Measurements from ENCODE around the gene USP37.

Gene USP37

GRCh38 chr2:218568190-218569037 lies at the start of gene USP37, which contains the start of gene CNOT9:
TSS of gene USP37 (minus strand) at chr2:218568351. CDS start at chr2:218558653, 9,698 bp downstream.
TSS of gene CNOT9 (plus strand) at chr2:218568839. CDS start at chr2:218568955, 116 bp downstream.
- H3K4me1 ChIP-seq (ENCODE audit: control insufficient read depth, insufficient read depth, low read length): peaks cover 1% of the 10 kb centered on the region; the same call in 1 of the 2 replicates
- no peaks in the 10 kb centered on the region for H3K9me3 ChIP-seq (ENCODE audit: control insufficient read depth, insufficient read depth, low read length)
- H3K4me3 ChIP-seq (ENCODE audit: low read length): peak within 1 kb of the TSS; percentile 93
- peak; percentile 89 for DNase-seq (ENCODE audit: low read depth, low spot score)
- no CpG with 5 or more reads among the region's 77 CpGs for WGBS (ENCODE audit: insufficient coverage, insufficient read length)
- no peaks in the 10 kb centered on the region for H3K27me3 ChIP-seq (ENCODE audit: control insufficient read depth, insufficient read depth, low read length)
- no peak within 1 kb of the TSS for H3K27ac ChIP-seq (ENCODE audit: low read length)
- H3K36me3 ChIP-seq (ENCODE audit: control insufficient read depth, insufficient read depth, low read length): no peaks in the 10 kb centered on the region

- H3K27ac ChIP-seq (ENCODE audit: low read length): no peak overlapping the region
- no peaks in the 10 kb centered on the region for H3K27me3 ChIP-seq (ENCODE audit: control insufficient read depth, insufficient read depth, low read length)
- H3K4me3 ChIP-seq (ENCODE audit: low read length): no peak overlapping the region
- H3K4me1 ChIP-seq (ENCODE audit: control insufficient read depth, insufficient read depth, low read length): no peaks in the 10 kb centered on the region
- DNase-seq (ENCODE audit: low read depth, low spot score): no peak
- H3K36me3 ChIP-seq (ENCODE audit: control insufficient read depth, insufficient read depth, low read length): no peaks in the 10 kb centered on the region
- WGBS (ENCODE audit: insufficient coverage, insufficient read length): no CpG with 5 or more reads among the region's 6 CpGs
- no peaks in the 10 kb centered on the region for H3K9me3 ChIP-seq (ENCODE audit: control insufficient read depth, insufficient read depth, low read length)
These were observed 47.7 kb upstream of the USP37 start for GRCh38 chr2:218615868-218616315.

DNA sequence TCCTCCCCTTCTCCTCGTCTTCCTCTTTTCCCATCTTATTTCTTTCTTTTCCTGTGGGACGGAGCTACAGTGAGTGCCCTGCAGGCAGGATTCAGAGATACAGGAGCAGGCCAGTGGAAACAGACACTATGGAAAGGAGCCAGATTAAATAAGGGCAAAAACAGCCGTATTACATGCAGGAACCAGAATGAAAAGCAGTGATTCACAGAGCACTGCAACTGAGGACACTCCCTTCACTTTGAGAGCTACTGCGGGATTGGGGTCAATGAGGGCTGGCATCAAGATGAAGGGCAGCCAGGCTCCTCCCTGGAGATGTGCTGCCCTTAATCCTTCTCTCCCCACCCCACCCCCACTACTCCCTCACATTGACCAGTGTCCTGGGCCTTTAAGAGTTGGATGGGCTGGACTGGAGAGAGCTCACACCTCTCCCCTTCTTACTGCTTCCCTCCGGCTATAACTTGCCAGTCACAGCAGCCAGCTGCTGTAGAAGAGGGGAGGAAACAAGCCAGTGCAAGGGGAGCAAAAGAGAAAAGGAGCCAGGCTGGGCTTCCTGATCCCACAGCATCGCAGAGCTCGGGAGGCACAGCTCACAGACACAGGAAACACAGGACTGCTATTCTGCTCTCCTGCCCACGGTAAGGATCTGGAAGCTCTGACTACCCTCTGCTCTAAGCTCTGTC lies 39.4 kb upstream of the USP37 start, which contains the start of gene PLCD4:
Gene PLCD4 (plus strand): TSS at position 464 of the 680 bp plus-strand sequence. CDS start 7,841 bp downstream, outside the sequence.
- no peak for DNase-seq (ENCODE audit: low read depth, low spot score)
- Histone ChIP-seq H3K36me3 (ENCODE audit: control insufficient read depth, insufficient read depth, low read length) (no peaks in the 10 kb centered on the region), H3K4me1 (ENCODE audit: control insufficient read depth, insufficient read depth, low read length) (no peaks in the 10 kb centered on the region), H3K4me3 (ENCODE audit: low read length) (no peak within 1 kb of the TSS), H3K9me3 (ENCODE audit: control insufficient read depth, insufficient read depth, low read length) (no peaks in the 10 kb centered on the region), H3K27ac (ENCODE audit: low read length) (no peak within 1 kb of the TSS), H3K27me3 (ENCODE audit: control insufficient read depth, insufficient read depth, low read length) (no peaks in the 10 kb centered on the region)
- no CpG with 5 or more reads among the region's 8 CpGs for WGBS (ENCODE audit: insufficient coverage, insufficient read length)

GRCh38 chr2:218605432-218605831 lies 37.3 kb upstream of the USP37 start:
- Histone ChIP-seq H3K36me3 (ENCODE audit: control insufficient read depth, insufficient read depth, low read length) (no peaks in the 10 kb centered on the region), H3K27me3 (ENCODE audit: control insufficient read depth, insufficient read depth, low read length) (no peaks in the 10 kb centered on the region), H3K4me1 (ENCODE audit: control insufficient read depth, insufficient read depth, low read length) (no peaks in the 10 kb centered on the region), H3K27ac (ENCODE audit: low read length) (no peak overlapping the region), H3K4me3 (ENCODE audit: low read length) (no peak overlapping the region), H3K9me3 (ENCODE audit: control insufficient read depth, insufficient read depth, low read length) (no peaks in the 10 kb centered on the region)
- no peak for DNase-seq (ENCODE audit: low read depth, low spot score)
- no CpG with 5 or more reads among the region's 2 CpGs for WGBS (ENCODE audit: insufficient coverage, insufficient read length)

- no peak overlapping the region for H3K27ac ChIP-seq (ENCODE audit: low read length)
- H3K4me1 ChIP-seq (ENCODE audit: control insufficient read depth, insufficient read depth, low read length): no peaks in the 10 kb centered on the region
- no CpG with 5 or more reads among the region's 1 CpG for WGBS (ENCODE audit: insufficient coverage, insufficient read length)
- H3K4me3 ChIP-seq (ENCODE audit: low read length): no peak overlapping the region
- no peak for DNase-seq (ENCODE audit: low read depth, low spot score)
- H3K36me3 ChIP-seq (ENCODE audit: control insufficient read depth, insufficient read depth, low read length): peaks cover 16% of the 10 kb centered on the region; the same call in 1 of the 2 replicates
- no peaks in the 10 kb centered on the region for H3K9me3 ChIP-seq (ENCODE audit: control insufficient read depth, insufficient read depth, low read length)
- H3K27me3 ChIP-seq (ENCODE audit: control insufficient read depth, insufficient read depth, low read length): no peaks in the 10 kb centered on the region
These were observed 17.4 kb upstream of the USP37 start for GRCh38 chr2:218585541-218585940.

DNA sequence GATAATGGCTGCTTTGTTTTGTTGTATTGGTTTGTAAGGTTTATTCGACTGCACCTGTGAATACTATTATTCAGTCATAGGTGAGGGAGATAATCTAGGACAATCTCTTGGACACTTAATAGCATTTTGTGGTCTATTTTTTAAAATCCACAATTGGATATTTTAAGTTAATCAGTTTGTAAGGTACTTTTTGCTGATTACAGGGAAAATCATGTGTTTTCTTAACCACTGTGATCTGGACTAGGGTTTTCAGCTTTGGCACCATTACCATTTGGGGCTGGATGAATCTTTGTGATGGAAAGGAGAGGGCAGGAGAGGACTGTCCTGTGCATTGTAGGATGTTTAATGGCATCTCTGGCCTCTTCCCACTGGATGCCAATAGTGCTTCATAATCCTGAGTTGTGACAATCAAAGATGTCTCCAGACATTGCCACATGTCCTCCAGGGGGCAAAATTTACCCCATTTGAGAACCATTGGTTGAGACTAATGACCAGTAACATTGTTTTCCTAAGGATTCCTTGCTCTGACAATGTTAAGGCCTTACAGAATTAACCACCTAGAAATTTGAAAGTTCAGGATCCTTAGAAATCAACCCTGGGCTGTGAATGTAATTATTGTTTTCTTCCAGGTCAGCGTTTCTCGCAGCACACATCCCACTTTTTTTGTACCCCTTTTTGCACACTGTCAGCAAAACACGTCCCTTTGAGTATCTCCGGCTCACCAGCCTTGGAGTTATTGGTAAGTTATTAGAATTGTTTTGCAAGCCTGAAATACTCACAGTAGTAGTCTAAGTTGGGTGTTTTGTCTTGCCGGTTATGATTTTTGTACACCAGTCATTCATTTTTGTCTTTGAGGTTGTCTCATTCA lies 16.1 kb upstream of the USP37 start:
- no peak for DNase-seq (ENCODE audit: low read depth, low spot score)
- Histone ChIP-seq H3K27ac (ENCODE audit: low read length) (no peak overlapping the region), H3K4me3 (ENCODE audit: low read length) (no peak overlapping the region), H3K9me3 (ENCODE audit: control insufficient read depth, insufficient read depth, low read length) (no peaks in the 10 kb centered on the region), H3K36me3 (ENCODE audit: control insufficient read depth, insufficient read depth, low read length) (peaks cover 13% of the 10 kb centered on the region; the same call in 1 of the 2 replicates), H3K4me1 (ENCODE audit: control insufficient read depth, insufficient read depth, low read length) (no peaks in the 10 kb centered on the region), H3K27me3 (ENCODE audit: control insufficient read depth, insufficient read depth, low read length) (no peaks in the 10 kb centered on the region)
- no CpG with 5 or more reads among the region's 6 CpGs for WGBS (ENCODE audit: insufficient coverage, insufficient read length)

DNA sequence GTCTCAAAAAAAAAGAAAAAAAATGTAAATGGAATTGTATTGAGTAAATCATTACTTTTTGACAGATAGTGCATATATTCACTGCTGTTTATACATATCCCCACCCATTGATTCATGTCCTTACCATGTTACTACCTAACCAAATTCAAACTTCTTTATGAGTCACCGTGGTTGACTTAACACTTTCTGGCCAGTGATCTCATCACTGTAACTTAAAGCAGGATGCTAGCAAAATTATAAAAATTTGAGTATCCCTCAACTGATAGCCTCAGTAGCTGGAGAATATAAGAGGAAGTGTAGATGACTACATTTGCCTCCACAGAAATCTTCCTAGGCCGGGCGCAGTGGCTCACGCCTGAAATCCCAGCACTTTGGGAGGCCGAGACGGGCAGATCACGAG lies 13.9 kb upstream of the USP37 start:
- Histone ChIP-seq H3K27me3 (ENCODE audit: control insufficient read depth, insufficient read depth, low read length) (no peaks in the 10 kb centered on the region), H3K36me3 (ENCODE audit: control insufficient read depth, insufficient read depth, low read length) (peaks cover 13% of the 10 kb centered on the region; the same call in 1 of the 2 replicates)

DNA sequence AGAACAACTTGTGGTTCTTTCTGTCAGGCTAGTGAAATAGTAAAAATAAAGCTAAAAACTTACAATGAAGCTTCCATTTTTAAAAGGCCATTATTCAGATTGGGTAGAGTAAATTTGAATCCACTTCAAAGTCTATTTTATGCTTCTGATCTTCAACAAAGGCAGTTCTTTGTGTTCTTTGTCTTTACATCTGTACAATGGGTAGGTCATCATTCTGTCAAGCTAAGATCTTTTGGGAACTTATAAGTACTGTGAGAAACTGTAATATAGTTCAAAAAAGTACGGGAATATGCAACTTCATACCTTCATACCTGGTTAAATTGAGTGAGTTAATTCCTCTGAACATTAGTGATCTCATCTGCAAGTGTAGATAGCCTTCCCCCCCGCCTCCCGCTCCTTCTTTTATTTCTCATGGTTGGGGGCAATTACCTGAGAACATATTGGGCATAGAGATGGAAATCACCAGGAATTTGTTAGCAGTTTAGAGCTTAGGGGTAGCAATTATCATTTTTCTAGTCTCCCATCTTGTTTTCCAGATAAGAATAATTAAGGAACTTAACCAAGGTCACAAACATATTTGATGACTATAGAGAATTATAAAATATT lies 10.2 kb upstream of the USP37 start:
- Histone ChIP-seq H3K27ac (ENCODE audit: low read length) (no peak overlapping the region), H3K27me3 (ENCODE audit: control insufficient read depth, insufficient read depth, low read length) (no peaks in the 10 kb centered on the region), H3K36me3 (ENCODE audit: control insufficient read depth, insufficient read depth, low read length) (peaks cover 3% of the 10 kb centered on the region; the same call in 1 of the 2 replicates), H3K9me3 (ENCODE audit: control insufficient read depth, insufficient read depth, low read length) (no peaks in the 10 kb centered on the region), H3K4me3 (ENCODE audit: low read length) (no peak overlapping the region), H3K4me1 (ENCODE audit: control insufficient read depth, insufficient read depth, low read length) (peaks cover 4% of the 10 kb centered on the region; the same call in 1 of the 2 replicates)
- DNase-seq (ENCODE audit: low read depth, low spot score): no peak
- no CpG with 5 or more reads among the region's 3 CpGs for WGBS (ENCODE audit: insufficient coverage, insufficient read length)

More for the DNA sequence above, 13.9 kb upstream of the USP37 start:
- DNase-seq (ENCODE audit: low read depth, low spot score): no peak
- H3K4me1 ChIP-seq (ENCODE audit: control insufficient read depth, insufficient read depth, low read length): peaks cover 4% of the 10 kb centered on the region; the same call in 1 of the 2 replicates
- H3K4me3 ChIP-seq (ENCODE audit: low read length): no peak overlapping the region
- no peaks in the 10 kb centered on the region for H3K9me3 ChIP-seq (ENCODE audit: control insufficient read depth, insufficient read depth, low read length)
- no peak overlapping the region for H3K27ac ChIP-seq (ENCODE audit: low read length)
- WGBS (ENCODE audit: insufficient coverage, insufficient read length): no CpG with 5 or more reads among the region's 7 CpGs

GRCh38 chr2:218577482-218578220 lies 9.5 kb upstream of the USP37 start:
- Histone ChIP-seq H3K36me3 (ENCODE audit: control insufficient read depth, insufficient read depth, low read length) (no peaks in the 10 kb centered on the region; the same call in 1 of the 2 replicates), H3K4me1 (ENCODE audit: control insufficient read depth, insufficient read depth, low read length) (peaks cover 4% of the 10 kb centered on the region; the same call in 1 of the 2 replicates), H3K27me3 (ENCODE audit: control insufficient read depth, insufficient read depth, low read length) (no peaks in the 10 kb centered on the region), H3K9me3 (ENCODE audit: control insufficient read depth, insufficient read depth, low read length) (no peaks in the 10 kb centered on the region), H3K27ac (ENCODE audit: low read length) (no peak overlapping the region), H3K4me3 (ENCODE audit: low read length) (no peak overlapping the region)
- DNase-seq (ENCODE audit: low read depth, low spot score): no peak
- WGBS (ENCODE audit: insufficient coverage, insufficient read length): no CpG with 5 or more reads among the region's 3 CpGs
